Loucy (cell line): ENCODE measurements around the gene ZNF668.

Source experiments
- H2AFZ ChIP-seq: fragments of 200-600 bp; sonication (generic); 2 replicates; pipeline ENCODE4 v1.6.0; 2016; ENCODE audit warnings: antibody characterized with exemption, mild to moderate bottlenecking, low read length, moderate library complexity
- H3F3A ChIP-seq: fragments of 200-600 bp; 2 replicates; pipeline ENCODE4 v1.6.0; 2016; ENCODE audit warnings: antibody characterized with exemption, low read depth, mild to moderate bottlenecking
- H3K27me3 ChIP-seq: fragments of 200-600 bp; sonication (generic); 2 replicates; pipeline ENCODE4 v1.6.1; 2014; ENCODE audit warnings: low read length, mild to moderate bottlenecking; ENCODE audit not compliant: insufficient read depth, poor library complexity, severe bottlenecking
- H3K36me3 ChIP-seq: fragments of 200-600 bp; sonication (generic); 2 replicates; pipeline ENCODE4 v1.6.1; 2016; ENCODE audit warnings: low read length; ENCODE audit not compliant: insufficient read depth
- H3K4me1 ChIP-seq: fragments of 200-600 bp; sonication (generic); 2 replicates; pipeline ENCODE4 v1.5.1; 2014; ENCODE audit warnings: low read length, mild to moderate bottlenecking; ENCODE audit not compliant: insufficient read depth, poor library complexity, severe bottlenecking
- H3K4me2 ChIP-seq: fragments of 200-600 bp; sonication (generic); 2 replicates; pipeline ENCODE4 v1.6.0; 2014; ENCODE audit warnings: antibody characterized with exemption, low read length, low read depth, mild to moderate bottlenecking; ENCODE audit not compliant: poor library complexity, severe bottlenecking
- H3K4me3 ChIP-seq: fragments of 200-600 bp; sonication (generic); 2 replicates; pipeline ENCODE4 v1.5.1; 2014; ENCODE audit warnings: low read length, mild to moderate bottlenecking, mixed read lengths; ENCODE audit not compliant: poor library complexity, severe bottlenecking
- H3K79me2 ChIP-seq: fragments of 200-600 bp; sonication (generic); 2 replicates; pipeline ENCODE4 v1.6.1; 2014; ENCODE audit warnings: low read length; ENCODE audit not compliant: insufficient read depth
- H3K9ac ChIP-seq: fragments of 200-600 bp; sonication (generic); 2 replicates; pipeline ENCODE4 v1.6.0; 2014; ENCODE audit warnings: mild to moderate bottlenecking, low read depth, low read length, moderate library complexity; ENCODE audit not compliant: poor library complexity, severe bottlenecking
- H3K9me2 ChIP-seq: fragments of 200-600 bp; sonication (generic); replicated peaks from 2 replicates; pipeline ENCODE4 v1.6.1; 2016; ENCODE audit warnings: low read depth, low read length, mixed read lengths
- H3K9me3 ChIP-seq: fragments of 200-600 bp; sonication (generic); 2 replicates; pipeline ENCODE4 v1.6.1; 2014; ENCODE audit warnings: mild to moderate bottlenecking, antibody characterized with exemption, low read length, low read depth; ENCODE audit not compliant: insufficient read depth
- H4K20me1 ChIP-seq: fragments of 200-600 bp; sonication (generic); 2 replicates; pipeline ENCODE4 v1.6.0; 2014; ENCODE audit warnings: antibody characterized with exemption, low read length, mild to moderate bottlenecking; ENCODE audit not compliant: insufficient read depth, poor library complexity, severe bottlenecking
- EZH2phosphoT487 ChIP-seq: fragments of 200-600 bp; IDR thresholded peaks from 2 replicates; pipeline ENCODE4 v1.6.1; 2018; ENCODE audit warnings: antibody characterized with exemption, mild to moderate bottlenecking, moderate library complexity, borderline replicate concordance
- TF ChIP-seq, protein P1 (sequence below): fragments of 200-600 bp; sonication (generic); conservative IDR thresholded peaks from 2 replicates; pipeline ENCODE4 v1.5.1; 2014; ENCODE audit warnings: mild to moderate bottlenecking, antibody characterized with exemption, low read length

The ZNF668 gene

DNA sequence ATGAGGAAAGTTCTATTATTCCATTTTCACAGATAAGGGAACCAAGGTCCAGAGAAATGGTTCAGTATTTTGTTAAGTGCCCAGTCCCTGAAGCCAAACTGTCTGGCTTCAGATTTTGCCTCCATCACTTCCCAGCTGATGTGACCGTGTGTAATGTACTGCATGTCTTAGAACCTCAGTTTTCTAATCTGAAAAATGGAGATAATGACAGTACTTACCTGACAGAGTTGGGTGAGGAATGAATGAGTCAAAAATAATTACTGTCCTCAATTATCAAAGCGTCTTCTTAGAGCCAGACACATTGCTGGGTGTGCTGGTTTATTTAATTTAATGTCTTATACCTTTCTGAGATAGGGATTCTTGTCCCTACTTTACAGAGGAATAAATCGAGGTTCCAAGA, 6.7 kb downstream of the ZNF668 start:
- no peaks in the 10 kb centered on the region for H3K9me2 ChIP-seq
- H3F3A ChIP-seq: 0 out of 2 replicates have a peak, but pooled peaks cover 5% of the 10 kb centered on the region
- no peak overlapping the region for H3K4me3 ChIP-seq
- H3K79me2 ChIP-seq: peaks cover 52% of the 10 kb centered on the region
- no peak overlapping the region for H3K9ac ChIP-seq
- no peak overlapping the region for H3K4me2 ChIP-seq
- no peaks in the 10 kb centered on the region for H3K27me3 ChIP-seq
- H3K4me1 ChIP-seq: peaks cover 42% of the 10 kb centered on the region
- peaks cover 17% of the 10 kb centered on the region for H4K20me1 ChIP-seq
- H3K9me3 ChIP-seq: no peaks in the 10 kb centered on the region
- TF ChIP-seq, protein P1, sequence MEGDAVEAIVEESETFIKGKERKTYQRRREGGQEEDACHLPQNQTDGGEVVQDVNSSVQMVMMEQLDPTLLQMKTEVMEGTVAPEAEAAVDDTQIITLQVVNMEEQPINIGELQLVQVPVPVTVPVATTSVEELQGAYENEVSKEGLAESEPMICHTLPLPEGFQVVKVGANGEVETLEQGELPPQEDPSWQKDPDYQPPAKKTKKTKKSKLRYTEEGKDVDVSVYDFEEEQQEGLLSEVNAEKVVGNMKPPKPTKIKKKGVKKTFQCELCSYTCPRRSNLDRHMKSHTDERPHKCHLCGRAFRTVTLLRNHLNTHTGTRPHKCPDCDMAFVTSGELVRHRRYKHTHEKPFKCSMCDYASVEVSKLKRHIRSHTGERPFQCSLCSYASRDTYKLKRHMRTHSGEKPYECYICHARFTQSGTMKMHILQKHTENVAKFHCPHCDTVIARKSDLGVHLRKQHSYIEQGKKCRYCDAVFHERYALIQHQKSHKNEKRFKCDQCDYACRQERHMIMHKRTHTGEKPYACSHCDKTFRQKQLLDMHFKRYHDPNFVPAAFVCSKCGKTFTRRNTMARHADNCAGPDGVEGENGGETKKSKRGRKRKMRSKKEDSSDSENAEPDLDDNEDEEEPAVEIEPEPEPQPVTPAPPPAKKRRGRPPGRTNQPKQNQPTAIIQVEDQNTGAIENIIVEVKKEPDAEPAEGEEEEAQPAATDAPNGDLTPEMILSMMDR: no peak
- no peak for TF ChIP-seq EZH2phosphoT487
- peaks cover 8% of the 10 kb centered on the region; the same call in 1 of the 2 replicates for H3K36me3 ChIP-seq
- H2AFZ ChIP-seq: no peak overlapping the region

DNA sequence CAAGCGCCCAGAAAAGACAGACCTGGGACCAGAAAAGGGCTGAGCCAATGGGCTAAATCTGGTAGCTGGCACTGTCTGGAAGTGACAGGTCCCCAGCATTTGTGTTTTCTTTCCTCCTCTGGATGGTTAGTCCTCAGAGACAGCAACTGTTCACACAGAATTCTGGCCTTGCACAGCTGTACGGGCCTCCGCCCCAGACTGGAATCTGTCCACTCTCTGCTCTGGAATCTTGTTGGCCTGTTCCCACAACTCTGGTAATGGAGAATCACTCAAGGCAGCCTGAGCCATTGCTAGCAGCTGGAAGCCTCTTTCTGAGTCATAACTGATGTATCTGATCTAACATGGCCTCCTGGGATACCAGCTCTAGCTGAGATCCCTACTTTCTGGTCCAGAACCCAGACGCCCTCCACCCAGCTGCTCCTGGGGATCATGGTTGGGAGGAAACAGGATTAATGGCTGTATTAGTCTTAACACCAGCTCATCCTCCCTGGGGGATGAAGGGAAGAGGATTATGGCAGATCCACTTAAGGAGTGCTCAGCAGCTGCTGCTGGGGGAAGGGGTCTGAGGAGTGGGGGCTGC, 9.1 kb downstream of the ZNF668 start:
- Histone ChIP-seq H3K9me3 (no peaks in the 10 kb centered on the region), H3K4me2 (peak overlapping the region; percentile 75)

DNA sequence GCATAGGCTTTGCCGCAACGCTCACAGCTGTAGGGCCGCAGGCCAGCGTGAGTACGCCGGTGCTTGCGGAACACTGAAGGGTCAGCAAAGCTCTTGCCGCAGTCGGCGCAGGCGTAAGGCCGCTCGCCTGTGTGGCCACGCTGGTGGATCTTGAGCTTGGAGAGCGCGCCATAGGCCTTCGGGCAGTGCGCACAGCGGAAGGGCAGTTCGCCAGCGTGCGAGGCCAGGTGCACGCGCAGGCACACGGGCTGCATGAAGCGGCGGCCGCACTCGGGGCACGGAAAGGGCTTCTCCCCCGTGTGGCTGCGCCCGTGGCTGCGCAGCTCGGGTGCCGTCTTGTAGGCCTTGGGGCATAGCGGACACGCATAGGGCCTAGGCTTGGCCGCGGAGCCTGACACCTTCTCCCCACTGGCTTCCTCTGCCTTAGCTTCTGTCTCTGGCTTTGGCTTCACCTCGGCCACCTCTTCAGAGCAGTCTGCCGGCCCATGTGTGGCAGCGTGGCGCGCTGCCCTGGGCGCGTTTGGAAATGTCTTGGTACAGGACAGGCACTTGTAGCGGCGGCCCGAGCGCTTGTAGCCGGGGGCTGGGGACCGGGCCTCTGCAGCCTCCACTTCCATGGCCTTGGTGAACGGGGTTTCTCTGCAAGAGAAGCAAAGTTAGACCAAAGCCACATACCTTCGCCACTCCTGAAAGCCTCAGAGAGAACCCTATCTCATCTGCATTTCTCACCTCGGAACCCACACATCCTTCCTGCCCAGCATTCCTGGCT, 10.0 kb downstream of the ZNF668 start:
- peaks cover 36% of the 10 kb centered on the region; the same call in 1 of the 2 replicates for H3K36me3 ChIP-seq
- H3K27me3 ChIP-seq: no peaks in the 10 kb centered on the region
- H3K4me1 ChIP-seq: peaks cover 27% of the 10 kb centered on the region
- no peaks in the 10 kb centered on the region for H3K9me3 ChIP-seq
- H2AFZ ChIP-seq: no peak overlapping the region
- H3K4me2 ChIP-seq: peak overlapping the region; percentile 75
- H3K9ac ChIP-seq: peak overlapping the region; percentile 45
- peak overlapping the region; percentile 37 for H3K4me3 ChIP-seq
- H3K9me2 ChIP-seq: no peaks in the 10 kb centered on the region
- peaks cover 33% of the 10 kb centered on the region; the same call in 1 of the 2 replicates for H3K79me2 ChIP-seq
- TF ChIP-seq EZH2phosphoT487: no peak
- TF ChIP-seq, protein P1: no peak
- peaks cover 8% of the 10 kb centered on the region for H4K20me1 ChIP-seq
- 0 out of 2 replicates have a peak, but pooled peaks cover 5% of the 10 kb centered on the region for H3F3A ChIP-seq

More for the DNA sequence above, 9.1 kb downstream of the ZNF668 start:
- no peak overlapping the region for H2AFZ ChIP-seq
- H3F3A ChIP-seq: 0 out of 2 replicates have a peak, but pooled peaks cover 5% of the 10 kb centered on the region
- H3K36me3 ChIP-seq: peaks cover 31% of the 10 kb centered on the region; the same call in 1 of the 2 replicates
- peak overlapping the region; percentile 45 for H3K9ac ChIP-seq
- TF ChIP-seq, protein P1: no peak
- no peak for TF ChIP-seq EZH2phosphoT487
- peaks cover 8% of the 10 kb centered on the region for H4K20me1 ChIP-seq
- H3K79me2 ChIP-seq: peaks cover 38% of the 10 kb centered on the region; the same call in 1 of the 2 replicates
- peaks cover 30% of the 10 kb centered on the region for H3K4me1 ChIP-seq
- no peaks in the 10 kb centered on the region for H3K9me2 ChIP-seq
- peak overlapping the region; percentile 37 for H3K4me3 ChIP-seq
- H3K27me3 ChIP-seq: no peaks in the 10 kb centered on the region
